Naive thymus-derived CD4-positive, alpha-beta T cell (primary cell): ENCODE data around the gene ZNF212. TPM values are rescaled to one million over a fixed set of nuclear protein-coding genes. Genes with fewer than 3 reads are reported as not detected.

Experiments used
- ATAC-seq: fragments of 150-1000 bp; cut with Tn5 transposase; 2 replicates; pipeline ENCODE4 v1.10.0; 2021; ENCODE audit warnings: mild to moderate bottlenecking, moderate library complexity
- CTCF ChIA-PET: fragments of 350-600 bp; sonication (Branson Sonifier 250); formaldehyde crosslinking; loops from one replicate; lab custom pipeline; 2021; ENCODE audit warnings: antibody characterized with exemption; lab: Charles Lee
- POLR2A ChIA-PET: fragments of 350-600 bp; sonication (Branson Sonifier 250); formaldehyde crosslinking; loops from one replicate; lab custom pipeline; 2021; ENCODE audit warnings: antibody characterized with exemption, inconsistent platforms; lab: Charles Lee
- DNase-seq, 9 donors: peaks; one replicate each; pipeline versions ENCODE4 v3.0.0 to v3.0.0-alpha.2; 2020 to 2022; ENCODE audit warnings: mixed read lengths in 1 of 9
- H3K27ac ChIP-seq: one replicate; pipeline ENCODE4 v1.7.0; 2013; ENCODE audit warnings: mild to moderate bottlenecking, low read depth, low read length, moderate library complexity
- H3K27me3 ChIP-seq, 2 donors: one replicate each; pipeline ENCODE4 v1.7.0; 2013; ENCODE audit warnings: low read length in 2 of 2, mild to moderate bottlenecking in 2 of 2, moderate library complexity in 2 of 2; ENCODE audit not compliant: control insufficient read depth in 2 of 2, insufficient read depth in 2 of 2
- H3K36me3 ChIP-seq, 3 experiments: 1 replicate in 2 of 3; 2 replicates in 1 of 3; pipeline ENCODE4 v1.7.0; 2013; ENCODE audit warnings: low read length in 3 of 3, mild to moderate bottlenecking in 3 of 3, moderate library complexity in 1 of 3; ENCODE audit not compliant: insufficient read depth in 3 of 3, control insufficient read depth in 2 of 3
- H3K4me1 ChIP-seq, 2 donors: one replicate each; pipeline ENCODE4 v1.7.0; 2013; ENCODE audit warnings: low read length in 2 of 2, mild to moderate bottlenecking in 2 of 2, moderate library complexity in 1 of 2; ENCODE audit not compliant: control insufficient read depth in 2 of 2, insufficient read depth in 2 of 2
- H3K4me3 ChIP-seq: 2 replicates; pipeline ENCODE4 v1.7.0; 2013; ENCODE audit warnings: mild to moderate bottlenecking, low read length
- H3K9me3 ChIP-seq, 3 experiments: 1 replicate in 2 of 3; 2 replicates in 1 of 3; pipeline ENCODE4 v1.7.0; 2013; ENCODE audit warnings: low read length in 3 of 3; ENCODE audit not compliant: control insufficient read depth in 2 of 3
- H3K27ac Mint-ChIP-seq, 9 donors: one replicate each; pipeline ENCODE4 v1.8.0; 2020 to 2022; ENCODE audit warnings: mixed read lengths in 9 of 9, mild to moderate bottlenecking in 8 of 9, moderate library complexity in 5 of 9, inconsistent platforms in 2 of 9
- H3K27me3 Mint-ChIP-seq, 5 donors: one replicate each; pipeline ENCODE4 v1.8.0; 2021 to 2022; ENCODE audit warnings: mixed read lengths in 5 of 5, mild to moderate bottlenecking in 1 of 5
- H3K36me3 Mint-ChIP-seq, 5 donors: one replicate each; pipeline ENCODE4 v1.8.0; 2020 to 2022; ENCODE audit warnings: mixed read lengths in 5 of 5, mild to moderate bottlenecking in 3 of 5, inconsistent platforms in 1 of 5
- H3K4me1 Mint-ChIP-seq, 7 donors: one replicate each; pipeline ENCODE4 v1.8.0; 2020 to 2022; ENCODE audit warnings: mixed read lengths in 7 of 7, mild to moderate bottlenecking in 3 of 7, inconsistent platforms in 1 of 7
- H3K4me3 Mint-ChIP-seq, 10 donors: one replicate each; pipeline ENCODE4 v1.8.0; 2020 to 2022; ENCODE audit warnings: mild to moderate bottlenecking in 10 of 10, mixed read lengths in 10 of 10, moderate library complexity in 6 of 10, inconsistent platforms in 2 of 10
- H3K9me3 Mint-ChIP-seq, 11 donors: one replicate each; pipeline ENCODE4 v1.8.0; 2020 to 2022; ENCODE audit warnings: mixed read lengths in 11 of 11, mild to moderate bottlenecking in 4 of 11, inconsistent platforms in 1 of 11, moderate library complexity in 1 of 11
- intact Hi-C, 2 donors: fragments of 100-400 bp; cut with micrococcal nuclease; formaldehyde crosslinking; loops; one replicate each; pipeline ENCODE4 v1.15.1; 2023
- polyA plus RNA-seq, 2 donors: library from polyadenylated mRNA; unstranded; fragments of 300-500 nt; fragmentation: Illumina TruSeq; gene quantifications; one replicate each; pipeline ENCODE4 v1.2.3, GENCODE V29; 2021
- total RNA-seq, 6 experiments: library from RNA in 5 of 6; stranded (reverse) in 5 of 6; gene quantifications; 1 replicate in 5 of 6; 2 replicates in 1 of 6; pipeline ENCODE4 v1.2.3 and lab custom pipeline; 2021 to 2026

The ZNF212 gene
- total and polyA plus RNA-seq, 7 experiments from 2014 or later, result 5.9 to 20.6 (median 12.1) TPM

DNA sequence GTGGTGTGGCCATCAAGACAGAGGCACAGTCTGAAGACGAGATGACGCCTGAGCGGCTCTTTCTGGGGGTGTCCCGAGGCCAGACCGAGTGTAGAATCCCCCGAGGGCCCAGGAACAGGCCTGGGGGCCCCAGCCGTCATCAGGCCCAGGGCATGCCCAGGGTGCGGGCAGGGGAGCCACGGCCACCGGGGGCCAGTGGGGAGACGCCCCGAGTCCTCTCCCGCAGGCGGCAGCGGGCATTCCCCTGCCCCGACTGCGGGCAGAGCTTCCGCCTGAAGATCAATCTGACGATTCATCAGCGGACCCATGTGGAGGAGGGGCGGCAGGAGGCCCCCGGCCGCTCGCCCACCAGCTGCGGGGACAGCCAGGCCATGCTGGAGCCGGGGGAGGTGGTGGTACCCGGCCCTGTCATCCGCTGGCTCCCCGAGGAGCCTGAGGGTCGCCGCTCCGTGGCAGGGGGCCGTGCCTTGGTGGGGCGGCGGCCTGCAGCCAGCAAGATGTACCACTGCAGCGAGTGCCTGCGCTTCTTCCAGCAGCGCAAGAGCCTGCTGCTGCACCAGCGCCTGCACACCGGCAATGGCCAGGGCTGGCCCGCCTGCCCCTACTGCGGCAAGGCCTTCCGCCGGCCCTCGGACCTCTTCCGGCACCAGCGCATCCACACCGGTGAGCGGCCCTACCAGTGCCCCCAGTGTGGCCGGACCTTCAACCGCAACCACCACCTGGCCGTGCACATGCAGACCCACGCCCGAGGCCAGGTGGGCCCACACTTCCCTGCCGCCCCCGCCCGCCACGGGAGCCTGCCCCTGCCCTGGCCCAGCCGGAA is 42.3 kb downstream of the ZNF212 start:
- ATAC-seq, result no peak

DNA sequence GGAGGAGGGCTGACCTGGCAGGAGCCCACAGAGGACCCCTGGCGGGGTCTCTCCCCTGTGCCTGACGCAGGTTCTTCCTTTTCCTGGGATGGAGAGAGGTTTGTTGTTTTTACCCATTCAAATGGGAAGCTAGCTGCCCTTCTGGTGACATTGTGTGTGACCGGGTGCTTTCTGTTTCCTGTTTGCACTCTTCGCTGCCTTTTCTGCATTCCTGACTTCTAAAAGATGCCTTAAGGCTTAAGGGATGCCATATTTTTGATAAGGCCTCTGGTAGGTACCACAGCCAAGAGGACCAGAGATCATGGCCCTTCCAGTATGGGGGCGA is 42.8 kb downstream of the ZNF212 start:
- no peak for ATAC-seq
- H3K9me3 ChIP-seq, result no peaks in the 10 kb centered on the region
- Mint-ChIP-seq H3K4me1 (peaks cover 26 to 43% (median 35%) of the 10 kb centered on the region in 7 donors), H3K36me3 (peaks cover 0 to 25% (median 7%) of the 10 kb centered on the region in 5 donors), H3K9me3 (peaks cover 0 to 1% (median 0%) of the 10 kb centered on the region in 11 donors), H3K27ac (peak overlapping the region in 8 of 9 donors; percentile 77 to 96 (median 80)), H3K4me3 (peak overlapping the region in 2 of 10 donors; percentile 46 to 49), H3K27me3 (no peaks in the 10 kb centered on the region)
- POLR2A ChIA-PET, result interaction anchor here (5.4 kb wide), 1 partner anchor 21 kb away, joined by 61 read pairs; the partner anchor contains the start of gene ZNF783
- CTCF ChIA-PET, result no interaction called here
- H3K27me3 ChIP-seq, result no peaks in the 10 kb centered on the region
- peaks cover 29 to 34% of the 10 kb centered on the region in 2 donors for H3K4me1 ChIP-seq
- no peak overlapping the region for H3K4me3 ChIP-seq
- intact Hi-C loops, result loop anchor here in 1 of 2 donors (10.0 kb wide), 1 partner anchor 297 kb away; no protein-coding TSS in a partner anchor
- peaks cover 0 to 37% (median 10%) of the 10 kb centered on the region in 3 experiments for H3K36me3 ChIP-seq
- no peak for DNase-seq
- no peak overlapping the region for H3K27ac ChIP-seq

More for the DNA sequence above, 42.3 kb downstream of the ZNF212 start:
- POLR2A ChIA-PET, result no interaction called here
- no peak overlapping the region for H3K4me3 ChIP-seq
- peaks cover 23 to 29% of the 10 kb centered on the region in 2 donors for H3K4me1 ChIP-seq
- Mint-ChIP-seq H3K27me3 (no peaks in the 10 kb centered on the region), H3K4me1 (peaks cover 22 to 38% (median 29%) of the 10 kb centered on the region in 7 donors), H3K36me3 (peaks cover 0 to 27% (median 7%) of the 10 kb centered on the region in 5 donors), H3K9me3 (peaks cover 0 to 1% (median 0%) of the 10 kb centered on the region in 11 donors), H3K27ac (peak overlapping the region in 2 of 9 donors; percentile 21 to 81), H3K4me3 (no peak overlapping the region)
- intact Hi-C loops, result loop anchor here in 1 of 2 donors (10.0 kb wide), 1 partner anchor 297 kb away; no protein-coding TSS in a partner anchor
- H3K9me3 ChIP-seq, result no peaks in the 10 kb centered on the region
- CTCF ChIA-PET, result interaction anchor here (1.4 kb wide), 1 partner anchor 22 kb away, joined by 4 read pairs; no protein-coding TSS in a partner anchor
- DNase-seq, result no peak
- no peaks in the 10 kb centered on the region for H3K27me3 ChIP-seq
- H3K36me3 ChIP-seq, result peaks cover 0 to 40% (median 13%) of the 10 kb centered on the region in 3 experiments
- no peak overlapping the region for H3K27ac ChIP-seq

DNA sequence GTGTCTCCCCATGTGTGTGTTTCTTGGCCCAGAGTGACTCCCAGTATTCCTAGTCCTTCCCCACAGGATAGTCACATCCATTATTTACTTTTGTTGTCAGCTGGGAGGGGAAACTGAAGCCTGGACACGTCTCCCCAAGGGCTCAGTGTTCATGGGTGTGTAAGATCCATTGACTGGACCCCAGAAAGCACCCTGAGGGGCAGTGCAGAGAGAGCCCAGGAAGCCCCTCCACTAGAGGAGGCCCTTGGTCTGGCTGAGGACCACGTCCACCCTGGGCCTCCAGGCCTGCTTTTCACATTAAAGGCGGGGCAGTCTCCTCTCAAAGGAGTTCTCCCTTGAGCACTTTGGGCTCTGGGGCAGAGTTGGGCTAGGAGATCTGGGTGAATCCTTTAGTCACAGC is 43.9 kb downstream of the ZNF212 start:
- Histone ChIP-seq H3K27me3 (no peaks in the 10 kb centered on the region), H3K27ac (peak overlapping the region; percentile 62), H3K4me3 (no peak overlapping the region), H3K36me3 (peaks cover 0 to 32% (median 7%) of the 10 kb centered on the region in 3 experiments), H3K9me3 (no peaks in the 10 kb centered on the region), H3K4me1 (peaks cover 30 to 36% of the 10 kb centered on the region in 2 donors)
- ChIA-PET CTCF (interaction anchor here (0.9 to 2.9 kb wide), 2 partner anchors 22 to 28 kb away, joined by 3 to 26 read pairs; partner anchors contain the start of gene ZNF783), POLR2A (interaction anchor here (1.9 to 5.4 kb wide), 2 partner anchors 19 to 22 kb away, joined by 11 to 61 read pairs; partner anchors contain the start of gene ZNF783)
- no peak for ATAC-seq
- H3K4me1 Mint-ChIP-seq, result peaks cover 26 to 54% (median 45%) of the 10 kb centered on the region in 7 donors
- H3K27me3 Mint-ChIP-seq, result no peaks in the 10 kb centered on the region
- H3K9me3 Mint-ChIP-seq, result no peaks in the 10 kb centered on the region
- H3K4me3 Mint-ChIP-seq, result peak overlapping the region in 1 of 10 donors; percentile 12
- peaks cover 4 to 27% (median 5%) of the 10 kb centered on the region in 5 donors for H3K36me3 Mint-ChIP-seq
- no peak for DNase-seq
- intact Hi-C loops, result loop anchor here in 1 of 2 donors (10.0 kb wide), 1 partner anchor 299 kb away; no protein-coding TSS in a partner anchor
- peak overlapping the region in 8 of 9 donors; percentile 80 to 96 (median 86) for H3K27ac Mint-ChIP-seq

DNA sequence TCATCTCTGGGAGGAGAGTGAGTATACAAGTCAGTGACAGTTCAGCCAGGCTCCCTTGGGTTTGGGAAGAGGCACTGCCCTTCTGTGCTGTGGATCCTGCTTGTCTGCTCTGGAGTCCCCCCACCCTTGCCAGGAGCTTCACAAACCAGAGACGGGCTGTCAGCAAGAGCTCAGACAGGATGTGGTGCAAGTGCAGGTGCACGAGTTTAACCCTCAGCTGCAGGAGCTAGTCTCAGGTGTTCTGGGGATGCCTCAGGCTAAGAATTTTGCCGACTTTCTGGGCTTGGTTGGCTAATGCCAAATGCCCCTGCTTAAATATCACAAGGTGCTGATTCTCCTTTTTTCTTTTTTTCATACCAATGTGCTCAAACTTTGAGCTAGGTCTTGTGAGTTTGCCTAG is 44.9 kb downstream of the ZNF212 start:
- Histone ChIP-seq H3K4me3 (peak overlapping the region; percentile 80), H3K27ac (peak overlapping the region; percentile 62), H3K4me1 (peaks cover 30 to 36% of the 10 kb centered on the region in 2 donors), H3K27me3 (no peaks in the 10 kb centered on the region), H3K9me3 (no peaks in the 10 kb centered on the region), H3K36me3 (peaks cover 0 to 24% (median under 1%) of the 10 kb centered on the region in 3 experiments)
- ChIA-PET CTCF (interaction anchor here (0.7 to 2.9 kb wide), 6 partner anchors 23 to 138 kb away, joined by 3 to 26 read pairs (median 3); partner anchors contain the start of gene ZNF783), POLR2A (interaction anchor here (0.6 to 5.4 kb wide), 16 partner anchors 9 to 403 kb away, joined by 3 to 61 read pairs (median 4); partner anchors contain the start of genes ZNF777 and ZNF783)
- H3K9me3 Mint-ChIP-seq, result no peaks in the 10 kb centered on the region
- intact Hi-C loops, result loop anchor here in 1 of 2 donors (2.0 to 10.0 kb wide), 3 partner anchors 90 to 300 kb away; partner anchors contain the start of genes PDIA4 and ZNF282
- H3K4me3 Mint-ChIP-seq, result peak overlapping the region; percentile 79 to 97 (median 92)
- peaks cover 1 to 25% (median 5%) of the 10 kb centered on the region in 5 donors for H3K36me3 Mint-ChIP-seq
- no peaks in the 10 kb centered on the region for H3K27me3 Mint-ChIP-seq
- peaks cover 26 to 55% (median 46%) of the 10 kb centered on the region in 7 donors for H3K4me1 Mint-ChIP-seq
- peak in 7 of 9 donors; percentile 71 to 85 (median 78) for DNase-seq
- ATAC-seq, result peak; percentile 60
- H3K27ac Mint-ChIP-seq, result peak overlapping the region; percentile 76 to 96 (median 93)

DNA sequence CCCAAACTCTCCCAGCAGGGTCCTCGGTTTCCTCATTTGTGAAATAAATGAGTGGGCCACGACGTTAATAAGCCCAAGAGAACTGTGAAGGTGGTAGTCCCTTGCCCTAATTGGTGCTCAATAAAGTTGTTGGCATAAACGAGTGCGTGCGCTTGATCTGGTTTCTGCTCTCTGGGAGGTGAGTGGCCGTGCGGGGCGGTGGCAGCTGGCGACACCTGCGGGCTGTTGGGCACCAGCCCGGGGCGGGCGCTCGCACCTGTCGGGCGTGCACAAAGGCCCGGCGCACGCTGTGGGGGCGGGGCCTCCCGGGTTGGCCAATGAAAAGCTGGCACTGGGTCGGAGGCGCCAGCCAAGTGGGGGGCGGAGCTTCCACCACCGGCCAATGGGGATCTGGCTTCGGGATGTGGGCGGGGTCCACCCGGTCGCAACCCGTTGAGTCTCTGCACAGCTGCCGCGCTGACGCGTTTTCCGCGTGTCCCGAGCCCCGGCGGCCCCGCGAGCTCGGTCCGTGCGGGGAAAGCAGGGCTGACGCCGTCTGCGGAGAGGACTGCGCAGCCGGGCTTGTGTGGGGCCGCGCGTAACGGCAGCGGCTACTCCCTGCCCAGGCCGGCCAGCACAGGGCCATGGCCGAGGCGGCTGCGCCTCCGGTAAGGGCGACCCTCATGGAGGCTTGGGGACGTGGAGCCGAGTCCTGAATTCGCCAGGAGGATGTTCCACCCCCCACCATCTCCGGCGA is 45.6 kb downstream of the ZNF212 start:
- Histone ChIP-seq H3K9me3 (no peaks in the 10 kb centered on the region), H3K36me3 (peaks cover 0 to 30% (median 5%) of the 10 kb centered on the region in 3 experiments), H3K27ac (peak overlapping the region; percentile 72), H3K27me3 (no peaks in the 10 kb centered on the region), H3K4me1 (peaks cover 30 to 36% of the 10 kb centered on the region in 2 donors), H3K4me3 (peak overlapping the region; percentile 80)
- peak; percentile 98 for ATAC-seq
- DNase-seq, result peak; percentile 96 to 99 (median 98)
- Mint-ChIP-seq H3K4me1 (peaks cover 26 to 55% (median 46%) of the 10 kb centered on the region in 7 donors), H3K9me3 (no peaks in the 10 kb centered on the region), H3K4me3 (peak overlapping the region; percentile 79 to 97 (median 92)), H3K27me3 (no peaks in the 10 kb centered on the region), H3K27ac (peak overlapping the region; percentile 76 to 96 (median 93)), H3K36me3 (peaks cover 0 to 22% (median 4%) of the 10 kb centered on the region in 5 donors)
- ChIA-PET POLR2A (interaction anchor here (0.6 to 5.4 kb wide), 18 partner anchors 9 to 339 kb away, joined by 3 to 61 read pairs (median 4); partner anchors contain the start of genes ZNF398, ZNF777 and ZNF783), CTCF (interaction anchor here (0.6 to 2.9 kb wide), 6 partner anchors 23 to 138 kb away, joined by 3 to 26 read pairs (median 3); partner anchors contain the start of gene ZNF783)
- intact Hi-C loops, result loop anchor here (1.0 to 10.0 kb wide), 12 partner anchors 23 to 486 kb away; partner anchors contain the start of genes PDIA4 (in 2 of the 2), ZNF282 (in 2 of the 2), ZNF783 (in 2 of the 2) and ZNF212 (in 1 of the 2)
